Neutrophil (primary cell): ENCODE data around the gene CFAP410.

Experiments
- H3K27ac ChIP-seq: fragments of 200-600 bp; sonication (generic); 2 replicates; pipeline ENCODE4 v1.5.1; 2016; ENCODE audit warnings: mild to moderate bottlenecking, moderate library complexity
- H3K27me3 ChIP-seq: fragments of 200-600 bp; sonication (generic); 2 replicates; pipeline ENCODE4 v1.6.0; 2016; ENCODE audit warnings: mild to moderate bottlenecking
- H3K36me3 ChIP-seq: fragments of 200-600 bp; sonication (generic); 2 replicates; pipeline ENCODE4 v1.5.1; 2017
- H3K4me1 ChIP-seq, 2 experiments: fragments of 200-600 bp in 1 of 2; sonication (generic) in 1 of 2; 1 replicate in 1 of 2; 2 replicates in 1 of 2; pipeline versions ENCODE4 v1.5.1 to v1.6.1; 2013 to 2016; ENCODE audit warnings: low read depth in 1 of 2, low read length in 1 of 2, mild to moderate bottlenecking in 1 of 2, moderate library complexity in 1 of 2; ENCODE audit not compliant: control insufficient read depth in 1 of 2, insufficient read depth in 1 of 2
- H3K4me3 ChIP-seq, 2 experiments: fragments of 200-600 bp in 1 of 2; sonication (generic) in 1 of 2; 1 replicate in 1 of 2; 2 replicates in 1 of 2; pipeline ENCODE4 v1.5.1; 2013 to 2016; ENCODE audit warnings: low read depth in 1 of 2, low read length in 1 of 2, mild to moderate bottlenecking in 1 of 2, moderate library complexity in 1 of 2
- H3K9me3 ChIP-seq: fragments of 200-600 bp; sonication (generic); 2 replicates; pipeline ENCODE4 v1.5.1; 2016
- TF ChIP-seq, protein P1 (sequence below): fragments of 200-600 bp; sonication (generic); IDR thresholded peaks from 2 replicates; pipeline ENCODE4 v1.5.1; 2016; ENCODE audit warnings: antibody characterized with exemption

Gene CFAP410

DNA sequence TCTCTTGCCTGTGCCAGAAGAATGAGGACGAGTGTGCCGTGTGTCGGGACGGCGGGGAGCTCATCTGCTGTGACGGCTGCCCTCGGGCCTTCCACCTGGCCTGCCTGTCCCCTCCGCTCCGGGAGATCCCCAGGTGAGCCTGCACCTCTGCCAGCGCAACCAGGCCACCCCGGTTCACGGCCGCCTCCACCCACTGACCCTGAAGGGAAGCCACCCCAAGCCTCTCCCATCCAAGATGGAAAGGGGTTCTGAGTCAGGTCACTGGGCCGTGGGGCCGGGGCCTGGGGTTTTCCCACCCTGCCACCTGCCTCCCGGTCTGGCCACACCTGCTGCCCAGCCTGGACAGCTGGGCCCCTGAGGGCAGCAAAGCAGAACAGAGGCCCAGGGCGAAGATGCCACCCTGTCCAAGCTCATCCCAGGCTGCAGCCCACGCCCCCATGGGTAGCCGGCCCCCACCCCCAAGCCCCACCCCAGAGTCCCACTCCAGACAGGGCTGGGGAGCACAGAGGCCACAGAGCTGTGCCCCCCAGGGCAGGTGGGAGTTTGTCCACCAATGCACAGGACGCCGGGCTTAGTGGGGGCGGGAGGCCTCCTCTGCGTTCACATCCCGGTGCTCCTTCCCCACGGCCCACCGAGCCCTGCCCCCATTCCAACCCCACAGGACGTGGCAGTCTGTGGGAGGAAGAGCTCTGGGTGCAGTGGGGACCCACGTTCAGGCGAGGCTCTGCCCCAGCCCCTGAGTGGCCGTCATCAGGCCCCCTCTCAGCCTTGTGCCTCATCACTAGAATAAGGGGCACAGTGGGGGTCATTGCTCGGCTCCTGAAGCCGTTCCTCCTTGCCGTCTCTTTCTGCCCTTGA, 47.9 kb downstream of the CFAP410 start:
- TF ChIP-seq, protein P1, sequence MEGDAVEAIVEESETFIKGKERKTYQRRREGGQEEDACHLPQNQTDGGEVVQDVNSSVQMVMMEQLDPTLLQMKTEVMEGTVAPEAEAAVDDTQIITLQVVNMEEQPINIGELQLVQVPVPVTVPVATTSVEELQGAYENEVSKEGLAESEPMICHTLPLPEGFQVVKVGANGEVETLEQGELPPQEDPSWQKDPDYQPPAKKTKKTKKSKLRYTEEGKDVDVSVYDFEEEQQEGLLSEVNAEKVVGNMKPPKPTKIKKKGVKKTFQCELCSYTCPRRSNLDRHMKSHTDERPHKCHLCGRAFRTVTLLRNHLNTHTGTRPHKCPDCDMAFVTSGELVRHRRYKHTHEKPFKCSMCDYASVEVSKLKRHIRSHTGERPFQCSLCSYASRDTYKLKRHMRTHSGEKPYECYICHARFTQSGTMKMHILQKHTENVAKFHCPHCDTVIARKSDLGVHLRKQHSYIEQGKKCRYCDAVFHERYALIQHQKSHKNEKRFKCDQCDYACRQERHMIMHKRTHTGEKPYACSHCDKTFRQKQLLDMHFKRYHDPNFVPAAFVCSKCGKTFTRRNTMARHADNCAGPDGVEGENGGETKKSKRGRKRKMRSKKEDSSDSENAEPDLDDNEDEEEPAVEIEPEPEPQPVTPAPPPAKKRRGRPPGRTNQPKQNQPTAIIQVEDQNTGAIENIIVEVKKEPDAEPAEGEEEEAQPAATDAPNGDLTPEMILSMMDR, result no peak
- Histone ChIP-seq H3K27ac (no peak overlapping the region), H3K36me3 (no peaks in the 10 kb centered on the region), H3K4me3 (no peak overlapping the region), H3K9me3 (no peaks in the 10 kb centered on the region), H3K4me1 (no peaks in the 10 kb centered on the region), H3K27me3 (peaks cover 29% of the 10 kb centered on the region)

DNA sequence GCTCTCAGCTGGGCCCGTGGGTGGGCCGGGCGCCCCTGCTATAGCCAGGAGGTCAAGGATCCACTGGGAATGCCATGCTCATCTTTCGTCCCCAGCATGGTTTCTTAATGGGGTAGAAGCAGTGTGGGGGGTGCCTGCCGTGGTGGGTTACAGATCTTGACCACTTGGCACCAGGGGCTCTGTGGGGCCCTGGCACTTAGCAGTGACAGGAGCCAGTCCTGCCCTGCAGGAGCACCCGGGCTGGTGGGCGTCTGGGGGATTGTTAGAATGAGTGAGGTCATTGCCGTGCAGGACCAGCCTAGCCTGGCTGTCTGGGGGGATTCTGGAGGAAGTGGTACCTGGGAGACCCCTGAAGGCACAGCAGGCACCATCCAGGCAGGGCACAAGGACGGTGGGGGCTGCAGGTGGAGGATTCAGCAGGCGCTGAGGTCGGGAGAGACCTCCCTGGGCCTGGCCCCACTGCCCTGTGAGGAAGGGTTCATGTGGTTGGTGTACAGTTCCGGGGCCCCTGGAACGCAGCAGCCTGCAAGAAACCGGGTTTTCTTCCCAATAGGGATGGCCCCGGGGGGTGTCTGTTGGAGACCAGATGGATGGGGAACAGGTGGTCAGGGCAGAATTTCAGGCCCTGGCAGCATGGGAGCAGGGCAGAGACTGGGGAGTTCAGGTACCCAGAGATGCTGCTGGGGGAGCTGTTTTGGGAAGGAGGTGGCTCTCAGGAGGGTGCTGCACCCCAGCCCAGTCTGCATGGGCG, 48.7 kb downstream of the CFAP410 start:
- Histone ChIP-seq H3K27ac (no peak overlapping the region), H3K36me3 (no peaks in the 10 kb centered on the region), H3K27me3 (peaks cover 29% of the 10 kb centered on the region), H3K9me3 (no peaks in the 10 kb centered on the region), H3K4me1 (no peaks in the 10 kb centered on the region), H3K4me3 (no peak overlapping the region)
- TF ChIP-seq, protein P1, result no peak

DNA sequence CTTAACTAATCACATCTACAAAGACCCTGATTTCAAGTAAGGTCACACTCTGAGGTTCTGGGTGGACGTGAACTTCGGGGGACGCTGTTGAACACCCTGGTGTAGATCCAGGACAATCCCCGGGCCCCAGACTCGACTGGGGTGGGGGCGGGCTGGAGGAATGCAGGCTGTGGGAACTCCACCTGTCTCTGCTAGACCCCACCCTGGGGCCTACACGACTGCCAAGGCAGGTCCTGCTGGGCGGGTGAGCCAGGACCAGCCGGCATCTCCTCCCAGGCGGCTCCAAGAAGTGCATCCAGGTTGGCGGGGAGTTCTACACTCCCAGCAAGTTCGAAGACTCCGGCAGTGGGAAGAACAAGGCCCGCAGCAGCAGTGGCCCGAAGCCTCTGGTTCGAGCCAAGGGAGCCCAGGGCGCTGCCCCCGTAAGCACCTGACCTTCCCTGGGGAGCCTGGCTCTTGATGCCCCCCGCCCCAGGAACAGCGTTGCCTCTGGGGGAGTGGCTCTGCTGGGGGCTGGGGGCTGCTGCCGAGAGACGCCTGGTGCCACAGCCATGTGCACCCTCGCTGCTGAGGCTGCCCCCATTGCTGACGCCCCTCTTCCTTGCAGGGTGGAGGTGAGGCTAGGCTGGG, 49.7 kb downstream of the CFAP410 start:
- no peak overlapping the region for H3K4me3 ChIP-seq
- no peak overlapping the region for H3K27ac ChIP-seq
- peaks cover 29% of the 10 kb centered on the region for H3K27me3 ChIP-seq
- TF ChIP-seq, protein P1, result no peak
- no peaks in the 10 kb centered on the region for H3K4me1 ChIP-seq
- no peaks in the 10 kb centered on the region for H3K9me3 ChIP-seq
- no peaks in the 10 kb centered on the region for H3K36me3 ChIP-seq

DNA sequence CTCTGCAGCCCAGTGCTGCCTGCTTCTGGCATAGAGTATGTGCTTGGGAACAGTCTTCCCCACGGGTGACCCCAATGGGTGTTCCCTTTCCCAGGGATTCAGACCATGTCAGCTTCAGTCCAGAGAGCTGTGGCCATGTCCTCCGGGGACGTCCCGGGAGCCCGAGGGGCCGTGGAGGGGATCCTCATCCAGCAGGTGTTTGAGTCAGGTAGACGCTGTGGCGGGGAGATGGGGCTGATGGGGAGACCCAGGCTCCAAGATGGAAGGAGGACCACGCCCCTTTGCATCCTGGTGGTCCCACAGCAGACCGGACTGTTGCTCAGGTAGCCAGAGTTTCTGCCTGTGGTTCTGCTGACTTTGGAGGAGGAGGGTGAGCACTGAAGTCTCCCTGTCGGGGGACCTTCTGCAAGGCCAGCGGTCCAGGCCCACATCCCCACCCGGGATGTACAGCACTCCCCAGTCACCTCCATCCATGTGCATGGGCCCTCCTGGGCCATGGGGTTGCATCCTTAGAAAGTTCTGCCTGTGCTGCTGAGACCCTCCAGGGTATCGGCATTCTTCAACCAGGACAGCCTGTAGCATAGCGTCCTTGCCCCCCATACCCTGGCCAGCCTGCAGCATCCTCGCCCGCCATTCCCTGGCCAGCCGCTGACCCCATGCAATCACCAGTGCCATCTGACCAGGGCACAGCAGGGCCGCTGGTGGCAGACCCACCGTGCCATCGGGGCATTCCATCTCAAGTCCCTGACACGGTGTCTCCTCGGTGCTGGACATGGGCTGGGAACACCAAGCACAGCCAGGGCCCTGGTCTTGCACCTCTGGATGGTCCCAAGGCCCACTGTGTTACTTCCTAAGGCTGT, 50.7 kb downstream of the CFAP410 start:
- Histone ChIP-seq H3K9me3 (no peaks in the 10 kb centered on the region), H3K27ac (no peak overlapping the region), H3K4me3 (no peak overlapping the region), H3K4me1 (no peaks in the 10 kb centered on the region), H3K36me3 (no peaks in the 10 kb centered on the region), H3K27me3 (peaks cover 39% of the 10 kb centered on the region)
- TF ChIP-seq, protein P1, result no peak
